Ectodermal cell (in vitro differentiated cells): ENCODE measurements around the gene AKT1.

ENCODE experiments used
- H3K27ac ChIP-seq: 2 replicates; pipeline ENCODE4 v1.7.0; 2013; ENCODE audit warnings: mild to moderate bottlenecking, low read depth, low read length; ENCODE audit not compliant: insufficient read depth, poor library complexity, severe bottlenecking
- H3K27me3 ChIP-seq: 2 replicates; pipeline ENCODE4 v1.7.0; 2013; ENCODE audit warnings: mild to moderate bottlenecking, low read length; ENCODE audit not compliant: insufficient read depth, control insufficient read depth, poor library complexity, severe bottlenecking
- H3K36me3 ChIP-seq: one replicate; pipeline ENCODE4 v1.7.0; 2013; ENCODE audit warnings: low read length; ENCODE audit not compliant: control insufficient read depth, insufficient read depth
- H3K4me1 ChIP-seq: one replicate; pipeline ENCODE4 v1.7.0; 2013; ENCODE audit warnings: low read length; ENCODE audit not compliant: control insufficient read depth, insufficient read depth
- H3K4me3 ChIP-seq: 2 replicates; pipeline ENCODE4 v1.7.0; 2013; ENCODE audit warnings: low read depth, low read length, control low read depth; ENCODE audit not compliant: insufficient read depth
- H3K9me3 ChIP-seq: 2 replicates; pipeline ENCODE4 v1.7.0; 2013; ENCODE audit warnings: mild to moderate bottlenecking, low read length, moderate library complexity; ENCODE audit not compliant: control insufficient read depth
- WGBS, 2 experiments: methylation state at CpG; one replicate each; pipeline ENCODE4 v1.1.7; 2013; ENCODE audit warnings: missing lambda C conversion rate in 2 of 2; 5-methylcytosine and 5-hydroxymethylcytosine counted together

AKT1 gene

GRCh38 chr14:104784846-104785707 lies 10.5 kb downstream of the AKT1 start:
- 94% methylated on average over 36 of the region's 36 CpGs for WGBS, 2 experiments
- Histone ChIP-seq H3K36me3 (no peaks in the 10 kb centered on the region), H3K27me3 (no peaks in the 10 kb centered on the region), H3K4me3 (no peak overlapping the region), H3K9me3 (no peaks in the 10 kb centered on the region), H3K27ac (no peak overlapping the region), H3K4me1 (no peaks in the 10 kb centered on the region)

- no peaks in the 10 kb centered on the region for H3K4me1 ChIP-seq
- no peaks in the 10 kb centered on the region for H3K27me3 ChIP-seq
- no peak overlapping the region for H3K4me3 ChIP-seq
- no peak overlapping the region for H3K27ac ChIP-seq
- no peaks in the 10 kb centered on the region for H3K9me3 ChIP-seq
- WGBS, 2 experiments: 92 to 96% methylated on average over 9 of the region's 9 CpGs
- H3K36me3 ChIP-seq: no peaks in the 10 kb centered on the region
Measured at GRCh38 chr14:104784218-104784568, 11.4 kb downstream of the AKT1 start.

- peaks cover 2% of the 10 kb centered on the region for H3K4me1 ChIP-seq
- no peak overlapping the region for H3K4me3 ChIP-seq
- H3K27ac ChIP-seq: no peak overlapping the region
- H3K27me3 ChIP-seq: no peaks in the 10 kb centered on the region
- WGBS, 2 experiments: 94% methylated on average over 16 of the region's 16 CpGs
- no peaks in the 10 kb centered on the region for H3K36me3 ChIP-seq
- H3K9me3 ChIP-seq: no peaks in the 10 kb centered on the region
Measured at GRCh38 chr14:104783484-104784217, 11.9 kb downstream of the AKT1 start.

- Histone ChIP-seq H3K9me3 (no peaks in the 10 kb centered on the region), H3K27ac (no peak overlapping the region), H3K36me3 (no peaks in the 10 kb centered on the region), H3K4me1 (peaks cover 10% of the 10 kb centered on the region), H3K27me3 (no peaks in the 10 kb centered on the region), H3K4me3 (no peak overlapping the region)
- WGBS, 2 experiments: 93 to 94% methylated on average over 13 of the region's 13 CpGs
Measured at GRCh38 chr14:104782808-104783139, 12.8 kb downstream of the AKT1 start.

GRCh38 chr14:104782086-104782807 lies 13.3 kb downstream of the AKT1 start:
- Histone ChIP-seq H3K36me3 (no peaks in the 10 kb centered on the region), H3K4me1 (peaks cover 16% of the 10 kb centered on the region), H3K9me3 (no peaks in the 10 kb centered on the region), H3K4me3 (no peak overlapping the region), H3K27ac (no peak overlapping the region), H3K27me3 (no peaks in the 10 kb centered on the region)
- WGBS, 2 experiments: 94 to 95% methylated on average over 28 of the region's 28 CpGs

- H3K27ac ChIP-seq: no peak overlapping the region
- H3K4me1 ChIP-seq: peaks cover 21% of the 10 kb centered on the region
- no peaks in the 10 kb centered on the region for H3K27me3 ChIP-seq
- H3K36me3 ChIP-seq: peaks cover 2% of the 10 kb centered on the region
- H3K4me3 ChIP-seq: no peak overlapping the region
- WGBS, 2 experiments: 93 to 95% methylated on average over 20 of the region's 20 CpGs
- no peaks in the 10 kb centered on the region for H3K9me3 ChIP-seq
Measured at GRCh38 chr14:104781271-104782077, 14.1 kb downstream of the AKT1 start.

- no peak overlapping the region for H3K27ac ChIP-seq
- peaks cover 21% of the 10 kb centered on the region for H3K4me1 ChIP-seq
- no peaks in the 10 kb centered on the region for H3K27me3 ChIP-seq
- H3K4me3 ChIP-seq: no peak overlapping the region
- H3K9me3 ChIP-seq: no peaks in the 10 kb centered on the region
- 93 to 94% methylated on average over 24 of the region's 24 CpGs for WGBS, 2 experiments
- peaks cover 6% of the 10 kb centered on the region for H3K36me3 ChIP-seq
Measured at GRCh38 chr14:104780513-104781030, 15.0 kb downstream of the AKT1 start.

GRCh38 chr14:104779776-104780512 lies 15.6 kb downstream of the AKT1 start:
- H3K9me3 ChIP-seq: no peaks in the 10 kb centered on the region
- no peak overlapping the region for H3K4me3 ChIP-seq
- H3K27ac ChIP-seq: no peak overlapping the region
- H3K4me1 ChIP-seq: peaks cover 21% of the 10 kb centered on the region
- H3K36me3 ChIP-seq: peaks cover 6% of the 10 kb centered on the region
- no peaks in the 10 kb centered on the region for H3K27me3 ChIP-seq
- WGBS, 2 experiments: 95 to 96% methylated on average over 32 of the region's 32 CpGs

- Histone ChIP-seq H3K27me3 (no peaks in the 10 kb centered on the region), H3K27ac (no peak overlapping the region), H3K4me3 (no peak overlapping the region), H3K36me3 (peaks cover 6% of the 10 kb centered on the region), H3K4me1 (peaks cover 21% of the 10 kb centered on the region), H3K9me3 (no peaks in the 10 kb centered on the region)
- 89 to 90% methylated on average over 15 of the region's 15 CpGs for WGBS, 2 experiments
Measured at GRCh38 chr14:104778694-104779331, 16.7 kb downstream of the AKT1 start.
